ENCODE data around the gene CPOX.
"Not testable (repeated sequence)": the region's sequence is repeated elsewhere in the genome, so short reads cannot be mapped to it uniquely, and the experiment has no call there.

The CPOX gene

GRCh38 chr3:98561727-98562521, 31.5 kb downstream of the CPOX start:
- DNase-seq (ENCODE audit: low read depth) = no peak

DNA sequence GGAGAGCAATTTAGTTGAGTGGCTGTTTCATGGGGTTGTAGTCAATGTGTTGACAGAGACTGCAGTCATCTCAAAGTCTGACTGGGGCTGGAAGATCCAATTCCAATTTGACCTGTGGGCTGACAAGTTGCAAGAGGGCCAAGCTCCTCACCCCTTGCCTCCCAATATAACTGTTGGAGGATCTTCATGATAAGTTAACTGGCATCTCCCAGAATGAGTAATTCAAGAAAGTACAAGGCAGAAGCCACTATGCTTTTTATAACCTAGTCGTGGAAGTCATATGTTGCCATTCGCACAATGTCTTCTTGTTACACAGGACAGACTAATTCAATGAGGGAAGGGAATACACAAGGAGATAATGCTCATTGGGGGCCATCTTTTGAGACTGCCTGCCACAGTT, 32.5 kb downstream of the CPOX start:
- no peak for DNase-seq (ENCODE audit: low read depth)

DNA sequence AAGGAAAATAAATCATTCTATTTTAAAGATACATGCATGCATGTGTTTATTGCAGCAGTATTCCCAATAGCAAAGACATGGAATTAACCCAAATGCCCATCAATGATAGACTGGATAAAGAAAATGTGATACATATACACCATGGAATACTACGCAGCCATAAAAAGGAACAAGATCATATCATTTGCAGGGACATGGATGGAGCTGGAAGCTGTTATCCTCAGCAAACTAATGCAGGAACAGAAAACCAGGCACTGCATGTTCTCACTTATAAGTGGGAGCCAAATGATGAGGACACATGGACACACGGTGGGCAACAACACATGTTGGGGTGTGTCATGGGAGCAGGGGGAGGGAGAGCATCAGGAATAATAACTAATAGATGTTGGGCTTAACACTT, 33.6 kb downstream of the CPOX start:
- DNase-seq (ENCODE audit: low read depth) = not testable (repeated sequence)

- no peak for DNase-seq (ENCODE audit: low read depth)
These were observed 35.1 kb downstream of the CPOX start for GRCh38 chr3:98558100-98558827.

DNA sequence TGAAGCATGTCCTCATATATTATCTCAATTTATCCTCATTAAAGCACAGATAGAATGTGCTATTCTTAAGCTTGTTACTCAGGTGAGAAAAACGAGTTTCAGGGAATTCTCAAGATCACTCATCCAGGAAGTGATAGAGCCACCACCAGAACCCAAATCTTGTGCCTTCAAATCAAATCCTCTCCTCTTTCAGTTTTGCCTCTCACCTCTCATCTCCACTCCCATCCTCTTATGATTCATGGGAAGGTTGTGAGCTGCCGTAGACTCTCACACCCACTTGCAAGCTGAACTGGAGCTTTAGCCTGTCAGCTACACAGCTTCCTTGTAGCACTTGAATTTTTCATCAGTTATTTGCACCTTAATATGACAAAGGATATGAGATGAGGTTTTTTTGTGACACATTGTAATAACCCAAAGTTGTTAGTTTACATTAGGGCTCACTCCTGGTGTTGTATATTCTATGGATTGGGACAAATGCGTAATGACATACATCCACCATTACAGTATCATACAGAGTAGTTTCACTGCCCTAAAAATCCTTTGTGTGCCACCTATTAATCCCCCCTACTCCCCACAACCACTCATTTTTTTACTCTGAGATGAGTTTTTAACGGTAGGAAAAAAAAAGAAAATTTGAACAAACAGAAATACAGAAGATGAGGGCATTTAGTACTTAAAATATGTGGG, 35.9 kb downstream of the CPOX start:
- no peak for DNase-seq (ENCODE audit: low read depth)

DNA sequence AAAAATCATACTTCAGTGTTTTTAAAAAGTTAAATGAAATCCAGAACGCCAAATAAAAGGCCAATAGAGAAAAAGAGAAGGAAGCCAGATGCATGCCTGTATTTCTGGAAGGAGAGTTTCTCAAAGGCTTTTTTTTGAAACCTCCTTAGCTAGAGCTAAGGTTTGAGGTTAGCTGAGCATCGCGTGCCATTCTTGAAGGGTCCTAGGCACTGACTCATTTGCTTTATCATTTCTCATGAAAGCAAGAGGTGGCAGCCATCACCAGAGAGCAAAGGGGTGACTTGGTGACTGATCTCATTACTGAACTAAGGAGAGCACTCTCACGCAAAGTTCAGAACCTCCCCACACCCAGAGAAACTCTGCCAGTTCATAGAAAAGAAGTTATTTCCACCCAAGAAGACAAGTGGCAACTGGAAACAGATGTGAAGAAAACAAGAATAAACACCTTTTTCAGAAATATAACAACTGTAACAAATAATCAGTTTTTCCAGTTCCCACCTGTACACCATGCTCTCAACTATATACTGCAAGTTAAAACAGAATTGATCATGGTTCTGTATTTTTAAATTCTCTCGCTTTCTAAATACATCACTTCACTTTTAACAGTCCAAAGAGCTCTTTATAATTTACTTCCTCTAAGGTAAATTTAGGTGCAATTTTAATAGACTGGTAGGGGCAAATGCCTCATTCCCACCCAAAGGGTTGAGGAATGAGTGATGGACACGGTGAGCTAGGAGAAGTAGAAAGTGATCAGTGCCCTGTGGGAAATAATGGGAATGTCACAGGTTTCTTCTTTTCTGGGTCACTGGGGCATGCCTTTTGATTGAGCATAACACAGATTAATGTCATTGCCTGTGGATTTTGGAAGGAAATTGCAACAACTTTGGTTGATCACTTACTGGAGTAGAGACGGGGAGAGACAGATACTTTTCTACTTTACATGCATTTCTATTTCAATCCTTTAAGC, 37.0 kb downstream of the CPOX start:
- DNase-seq (ENCODE audit: low read depth) = no peak

DNA sequence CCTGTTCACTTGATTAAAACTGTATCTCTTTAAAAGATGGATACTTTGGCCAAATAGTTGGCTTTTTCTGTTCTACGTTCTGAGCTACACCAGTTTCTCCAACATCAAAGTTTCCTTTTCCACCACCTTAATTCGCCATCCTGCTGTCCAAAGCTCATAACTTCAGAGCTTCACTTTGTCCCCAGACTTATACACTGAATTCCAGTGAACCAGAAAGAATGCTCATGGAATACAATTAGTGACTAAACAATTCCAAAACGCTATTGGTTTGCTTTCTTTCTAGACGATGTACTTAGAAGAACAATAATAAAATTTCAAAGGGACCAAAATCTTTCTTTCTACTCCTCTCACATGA, 38.4 kb downstream of the CPOX start:
- DNase-seq (ENCODE audit: low read depth) = no peak

DNA sequence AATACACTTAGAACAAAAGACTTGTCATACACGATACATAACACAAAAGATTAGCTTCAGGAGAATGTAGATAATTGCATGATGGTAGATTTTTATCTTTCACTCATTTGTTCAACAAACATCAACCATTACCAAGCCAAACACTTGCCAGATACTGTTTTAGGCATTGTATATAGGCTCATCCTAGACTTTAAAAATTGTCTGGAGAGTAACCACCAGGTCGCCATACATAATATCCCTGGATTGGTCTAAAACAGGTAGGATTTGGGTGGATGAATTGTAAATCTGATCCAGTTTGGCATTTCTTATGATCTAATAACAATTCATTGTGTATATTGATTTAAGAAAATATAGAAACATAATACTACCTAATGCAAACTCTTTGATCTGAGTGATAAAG, 38.8 kb downstream of the CPOX start:
- no peak for DNase-seq (ENCODE audit: low read depth)

GRCh38 chr3:98553753-98554152, 39.7 kb downstream of the CPOX start:
- DNase-seq (ENCODE audit: low read depth) = no peak

GRCh38 chr3:98553021-98553563, 40.3 kb downstream of the CPOX start:
- no peak for DNase-seq (ENCODE audit: low read depth)

GRCh38 chr3:98552232-98553020, 41.0 kb downstream of the CPOX start:
- no peak for DNase-seq (ENCODE audit: low read depth)

GRCh38 chr3:98551754-98552153, 41.7 kb downstream of the CPOX start:
- no peak for DNase-seq (ENCODE audit: low read depth)

- no peak for DNase-seq (ENCODE audit: low read depth)
These were observed 42.2 kb downstream of the CPOX start for GRCh38 chr3:98551236-98551635.

- DNase-seq (ENCODE audit: low read depth) = no peak
These were observed 42.6 kb downstream of the CPOX start for GRCh38 chr3:98550833-98551232.

GRCh38 chr3:98548544-98548943, 44.9 kb downstream of the CPOX start:
- DNase-seq (ENCODE audit: low read depth) = no peak

GRCh38 chr3:98545940-98546339, 47.5 kb downstream of the CPOX start:
- no peak for DNase-seq (ENCODE audit: low read depth)

GRCh38 chr3:98542623-98543022, 50.8 kb downstream of the CPOX start:
- no peak for DNase-seq (ENCODE audit: low read depth)

DNA sequence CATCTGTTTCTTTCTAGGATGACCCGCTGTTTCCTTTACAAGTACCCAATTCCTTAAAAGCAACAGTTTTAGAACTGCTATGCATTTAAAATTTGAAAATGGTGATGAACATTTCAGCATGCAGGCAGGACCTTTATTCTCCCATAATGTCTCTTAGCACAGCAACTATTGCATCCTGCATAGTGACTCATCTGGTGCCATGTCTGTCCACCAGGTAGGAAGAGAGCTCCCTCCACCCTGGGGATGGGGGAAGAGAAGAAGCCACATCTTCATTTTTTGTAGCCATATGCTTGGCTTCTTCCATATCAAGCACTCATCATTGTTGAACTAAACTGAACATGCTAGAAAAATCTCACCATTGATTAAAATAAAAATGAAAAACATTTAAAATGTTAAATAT, 51.7 kb downstream of the CPOX start:
- no peak for DNase-seq (ENCODE audit: low read depth)

GRCh38 chr3:98540346-98540745, 53.1 kb downstream of the CPOX start:
- DNase-seq (ENCODE audit: low read depth) = no peak

GRCh38 chr3:98536456-98537017, 56.9 kb downstream of the CPOX start:
- DNase-seq (ENCODE audit: low read depth) = no peak
